Frontal cortex (tissue), 4 donors: Measurements from ENCODE around the gene ARHGAP30. TPM values are rescaled to one million over a fixed set of nuclear protein-coding genes. Genes with fewer than 3 reads are reported as not detected.
"Not testable (repeated sequence)": the region's sequence is repeated elsewhere in the genome, so short reads cannot be mapped to it uniquely, and the experiment has no call there.

Source experiments
- DNase-seq, 2 donors: peaks; one replicate each; pipeline ENCODE4 v3.0.0; 2012; ENCODE audit warnings: low spot score in 2 of 2
- FAIRE-seq: peaks from 2 replicates; lab custom pipeline; 2012; peaks lifted over from hg19 to GRCh38; lab: Jason Lieb, UNC
- total RNA-seq: library from RNA; depleted of rRNA; stranded (reverse); fragments of >200 nt; gene quantifications from one replicate; pipeline ENCODE4 v1.2.3, GENCODE V29; 2014
- donor health status: control.
- donor health status: control.
- donor health status: control.

The ARHGAP30 gene, protein sequence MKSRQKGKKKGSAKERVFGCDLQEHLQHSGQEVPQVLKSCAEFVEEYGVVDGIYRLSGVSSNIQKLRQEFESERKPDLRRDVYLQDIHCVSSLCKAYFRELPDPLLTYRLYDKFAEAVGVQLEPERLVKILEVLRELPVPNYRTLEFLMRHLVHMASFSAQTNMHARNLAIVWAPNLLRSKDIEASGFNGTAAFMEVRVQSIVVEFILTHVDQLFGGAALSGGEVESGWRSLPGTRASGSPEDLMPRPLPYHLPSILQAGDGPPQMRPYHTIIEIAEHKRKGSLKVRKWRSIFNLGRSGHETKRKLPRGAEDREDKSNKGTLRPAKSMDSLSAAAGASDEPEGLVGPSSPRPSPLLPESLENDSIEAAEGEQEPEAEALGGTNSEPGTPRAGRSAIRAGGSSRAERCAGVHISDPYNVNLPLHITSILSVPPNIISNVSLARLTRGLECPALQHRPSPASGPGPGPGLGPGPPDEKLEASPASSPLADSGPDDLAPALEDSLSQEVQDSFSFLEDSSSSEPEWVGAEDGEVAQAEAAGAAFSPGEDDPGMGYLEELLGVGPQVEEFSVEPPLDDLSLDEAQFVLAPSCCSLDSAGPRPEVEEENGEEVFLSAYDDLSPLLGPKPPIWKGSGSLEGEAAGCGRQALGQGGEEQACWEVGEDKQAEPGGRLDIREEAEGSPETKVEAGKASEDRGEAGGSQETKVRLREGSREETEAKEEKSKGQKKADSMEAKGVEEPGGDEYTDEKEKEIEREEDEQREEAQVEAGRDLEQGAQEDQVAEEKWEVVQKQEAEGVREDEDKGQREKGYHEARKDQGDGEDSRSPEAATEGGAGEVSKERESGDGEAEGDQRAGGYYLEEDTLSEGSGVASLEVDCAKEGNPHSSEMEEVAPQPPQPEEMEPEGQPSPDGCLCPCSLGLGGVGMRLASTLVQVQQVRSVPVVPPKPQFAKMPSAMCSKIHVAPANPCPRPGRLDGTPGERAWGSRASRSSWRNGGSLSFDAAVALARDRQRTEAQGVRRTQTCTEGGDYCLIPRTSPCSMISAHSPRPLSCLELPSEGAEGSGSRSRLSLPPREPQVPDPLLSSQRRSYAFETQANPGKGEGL
- total RNA-seq = 0.82 TPM

DNA sequence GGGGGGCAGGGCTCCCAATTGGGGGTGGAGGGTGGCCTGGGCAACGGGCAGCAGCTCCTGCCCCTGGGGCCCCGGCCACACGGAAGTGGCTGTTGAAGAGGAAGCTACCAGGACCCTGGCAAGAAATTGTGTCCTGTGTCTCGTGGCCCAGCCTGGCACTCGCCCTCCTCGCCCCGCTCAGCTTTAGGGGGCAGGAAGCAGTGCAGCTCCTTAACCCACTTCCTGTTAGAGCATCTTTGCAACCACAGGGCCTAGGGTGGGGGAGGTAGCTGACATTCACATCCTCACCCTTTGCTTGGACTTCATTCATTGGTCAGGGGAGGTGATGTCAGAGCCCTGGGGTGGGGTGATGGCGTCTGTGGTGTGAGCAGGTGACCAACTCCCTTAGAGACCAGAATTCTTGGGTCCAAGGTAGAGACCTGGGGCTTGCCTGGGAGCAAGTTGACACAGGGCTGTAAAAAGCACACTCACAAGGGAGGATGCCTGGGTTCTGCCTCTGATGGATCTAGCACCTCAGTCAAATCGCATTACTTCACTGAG is at the start of gene ARHGAP30:
ARHGAP30 (minus strand) TSS at position 161 of the 540 bp plus-strand sequence. CDS start 267 bp downstream, outside the sequence.
- DNase-seq = no peak
- no peak for FAIRE-seq

DNA sequence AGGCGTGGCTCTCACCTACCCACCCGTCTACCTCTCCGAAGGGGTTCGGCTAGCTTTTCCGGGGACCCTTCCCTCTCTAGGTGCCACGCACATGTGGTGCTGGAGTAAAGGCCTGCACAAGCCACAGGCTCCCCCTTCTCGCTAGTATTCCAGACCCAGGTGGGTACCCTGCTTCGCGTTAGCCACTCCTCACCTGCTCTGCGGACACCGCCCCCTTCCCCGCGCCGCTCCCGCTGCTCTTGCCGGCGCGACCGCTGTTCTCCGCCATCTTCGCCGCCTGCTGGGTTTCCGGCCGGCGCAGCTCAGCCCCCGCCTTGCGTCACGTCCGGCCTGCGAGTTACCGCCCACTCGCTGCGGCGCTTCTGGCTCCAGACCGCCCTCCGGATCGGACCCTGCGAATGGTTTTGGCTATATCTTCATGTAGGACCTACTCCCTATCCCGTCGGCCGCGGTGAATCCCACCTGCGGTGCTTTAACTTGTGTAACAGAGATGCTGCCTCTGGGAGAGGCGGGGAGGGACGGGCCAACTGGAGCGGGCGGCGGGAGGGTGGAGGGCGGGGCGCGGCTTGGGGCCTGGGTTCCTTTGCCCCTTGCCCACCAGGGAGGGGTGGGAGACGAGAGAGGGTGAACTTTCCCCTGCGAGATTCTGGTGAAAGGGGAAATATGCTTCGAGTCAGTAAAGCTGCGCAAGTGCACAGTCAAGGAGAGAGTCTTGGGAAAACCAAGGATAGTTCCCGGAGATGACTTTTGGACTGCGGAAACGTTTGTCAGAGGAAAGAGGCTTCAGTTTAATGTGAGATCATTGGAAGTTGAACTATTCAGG is 48.3 kb upstream of the ARHGAP30 start, which contains the start of the genes NIT1 and PFDN2:
NIT1 (plus strand) TSS at position 347 of the 823 bp plus-strand sequence; CDS start at position 419, 72 bp downstream.
PFDN2 (minus strand) TSS at position 279 of the 823 bp plus-strand sequence; CDS start at position 268, 11 bp downstream.
- FAIRE-seq (no peak), DNase-seq (peak; percentile 85 to 91)

DNA sequence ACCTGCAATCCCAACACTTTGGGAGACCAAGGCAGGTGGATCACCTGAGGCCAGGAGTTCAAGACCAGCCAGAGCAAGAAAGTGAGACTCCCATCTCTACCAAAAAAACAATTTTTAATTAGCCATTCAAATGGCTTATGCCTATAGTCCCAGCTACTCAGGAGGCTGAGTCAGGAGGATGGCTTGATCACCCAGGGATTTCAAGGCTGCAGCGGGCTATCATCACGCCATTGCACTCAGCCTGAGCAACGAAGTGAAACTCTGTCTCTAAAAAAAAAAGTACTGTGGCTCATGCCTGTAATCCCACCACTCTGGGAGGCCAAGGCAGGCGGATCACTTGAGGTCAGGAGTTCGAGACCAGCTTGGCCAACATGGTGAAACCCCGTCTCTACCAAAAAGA is 46.3 kb upstream of the ARHGAP30 start:
- FAIRE-seq, DNase-seq: not testable (repeated sequence)

DNA sequence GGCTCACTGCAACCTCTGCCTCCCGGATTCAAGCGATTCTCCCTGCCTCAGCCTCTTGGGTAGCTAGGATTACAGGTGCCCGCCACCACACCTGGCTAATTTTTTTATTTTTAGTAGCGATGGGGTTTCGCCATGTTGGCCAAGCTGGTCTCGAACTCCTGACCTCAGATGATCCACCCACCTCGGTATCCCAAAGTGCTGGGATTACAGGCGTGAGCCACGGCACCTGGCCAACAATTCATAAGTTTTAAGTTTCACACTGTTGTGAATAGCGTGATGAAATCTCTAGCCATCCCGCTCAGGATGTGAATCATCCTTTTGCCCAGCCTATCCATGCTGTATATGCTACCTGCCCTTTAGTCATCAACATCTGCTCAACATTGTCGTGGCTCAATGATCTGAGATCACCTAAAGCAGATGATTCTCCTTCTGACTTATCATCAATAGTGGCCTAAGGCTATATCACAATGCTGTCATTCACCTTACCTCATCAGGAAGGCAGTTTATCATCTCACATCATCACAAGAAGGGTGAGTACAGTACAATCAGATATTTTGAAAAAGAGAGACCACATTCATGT is 45.5 kb upstream of the ARHGAP30 start:
- DNase-seq = no peak
- FAIRE-seq = no peak

DNA sequence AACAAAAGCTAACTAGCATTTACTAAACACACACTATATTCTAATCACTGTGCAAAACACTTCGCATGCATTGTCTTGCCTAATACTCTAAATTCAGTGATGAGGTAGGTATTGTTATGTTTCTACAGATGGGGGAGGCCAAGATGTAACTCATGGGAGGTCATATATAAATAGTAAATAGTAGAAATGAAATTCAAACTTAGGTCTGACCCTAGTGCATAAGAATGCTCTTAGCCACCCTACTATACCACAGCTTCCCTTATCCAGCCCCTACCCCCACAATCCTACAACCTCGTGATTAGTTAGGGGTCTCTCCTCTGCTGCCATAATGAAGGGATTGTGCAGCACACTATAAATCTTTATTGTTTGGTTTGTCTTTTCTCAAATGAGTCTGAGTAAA is 44.9 kb upstream of the ARHGAP30 start:
- DNase-seq (no peak), FAIRE-seq (no peak)

DNA sequence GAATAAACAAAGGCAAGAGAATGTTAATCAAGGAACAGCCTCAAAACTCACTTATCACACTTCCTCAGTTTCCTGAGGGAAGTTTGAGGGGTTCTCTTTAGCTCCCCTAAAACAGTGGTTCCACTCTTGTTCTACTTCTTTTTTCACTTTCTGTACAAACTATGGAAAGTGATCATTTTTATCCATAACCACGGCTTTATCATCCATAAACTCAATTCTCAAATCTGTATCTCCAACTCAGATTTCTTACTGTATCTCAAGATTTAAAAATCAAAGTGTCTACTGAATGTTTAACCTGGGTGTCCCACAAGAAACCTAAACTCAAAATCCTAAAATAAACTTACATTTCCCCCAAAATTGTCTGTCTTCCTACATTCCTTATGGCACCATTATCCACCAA is 44.2 kb upstream of the ARHGAP30 start:
- no peak for FAIRE-seq
- no peak for DNase-seq

DNA sequence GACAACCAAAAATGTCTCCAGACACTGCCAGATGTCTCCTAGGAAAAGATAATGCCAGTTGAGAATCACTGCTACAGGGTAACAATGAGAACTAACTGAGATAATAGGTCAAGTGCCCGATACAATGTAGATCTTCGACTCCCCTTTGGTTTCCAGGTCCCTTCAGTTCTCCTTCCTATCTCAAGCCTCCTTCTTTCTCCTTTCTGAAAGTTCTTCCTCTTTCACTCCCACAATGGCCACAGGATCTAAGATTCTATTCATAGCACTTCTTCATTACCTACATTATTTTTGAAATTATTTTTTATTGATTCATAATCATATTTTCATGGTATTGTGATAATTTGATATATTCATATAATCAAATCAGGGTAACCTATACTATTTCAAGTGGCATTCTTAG is 41.8 kb upstream of the ARHGAP30 start:
- no peak for DNase-seq
- FAIRE-seq = no peak

DNA sequence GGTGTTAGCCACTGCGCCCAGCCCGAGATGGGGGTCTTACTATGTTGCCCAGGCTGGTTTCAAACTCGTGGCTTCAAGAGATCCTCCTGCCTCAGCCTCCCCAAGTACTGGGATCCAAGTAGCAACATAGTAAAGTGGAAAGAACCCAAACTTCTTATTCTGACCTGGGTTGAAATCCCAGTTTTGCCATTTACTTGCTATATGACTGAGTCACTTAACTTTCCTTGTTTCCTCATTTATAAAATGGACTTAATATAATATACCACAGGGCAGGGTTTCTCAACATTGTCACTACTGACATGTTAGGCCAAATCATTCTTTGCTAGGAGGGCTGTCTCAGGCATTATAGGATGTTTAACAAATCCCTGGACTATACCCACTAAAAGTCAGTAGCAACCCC is 41.4 kb upstream of the ARHGAP30 start:
- DNase-seq (no peak), FAIRE-seq (no peak)

DNA sequence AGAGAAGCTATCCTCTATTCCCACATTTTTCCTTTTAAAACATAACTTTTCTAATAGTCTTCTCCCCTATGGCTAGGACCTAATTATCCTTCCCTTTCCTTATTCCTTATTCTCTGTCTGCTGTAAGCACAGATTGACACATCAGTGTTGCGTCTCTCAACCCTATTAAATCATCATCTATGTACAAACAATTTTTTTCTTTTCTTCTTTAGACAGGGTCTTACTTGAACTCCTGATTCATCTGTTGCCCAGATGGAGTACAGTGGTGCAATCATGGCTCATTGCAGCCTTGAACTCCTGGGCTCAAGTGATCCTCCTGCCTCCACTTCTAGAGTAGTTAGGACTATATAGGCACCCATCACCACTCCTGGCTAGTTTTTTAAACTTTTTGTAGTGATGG is 36.7 kb upstream of the ARHGAP30 start:
- DNase-seq = no peak
- FAIRE-seq = no peak

DNA sequence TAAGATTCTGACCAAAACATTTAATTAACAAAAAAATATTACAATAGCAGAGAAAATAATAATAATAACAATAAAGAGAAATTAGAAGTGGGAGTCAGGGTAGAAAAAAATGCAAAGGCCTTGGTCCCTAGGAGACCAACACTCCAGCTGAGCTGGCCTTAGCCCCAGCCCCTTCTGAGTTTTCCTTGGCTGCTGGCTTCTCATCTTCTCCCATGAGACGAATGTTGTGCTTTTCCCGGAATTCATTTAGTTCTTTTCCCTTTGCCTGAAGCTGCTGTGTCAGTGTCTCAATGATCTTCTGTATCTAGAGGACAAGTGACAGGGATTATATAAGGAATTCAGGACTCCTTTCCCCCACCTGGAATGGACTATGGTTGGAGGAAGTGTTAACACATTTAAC is 30.9 kb upstream of the ARHGAP30 start:
- DNase-seq = no peak
- no peak for FAIRE-seq

DNA sequence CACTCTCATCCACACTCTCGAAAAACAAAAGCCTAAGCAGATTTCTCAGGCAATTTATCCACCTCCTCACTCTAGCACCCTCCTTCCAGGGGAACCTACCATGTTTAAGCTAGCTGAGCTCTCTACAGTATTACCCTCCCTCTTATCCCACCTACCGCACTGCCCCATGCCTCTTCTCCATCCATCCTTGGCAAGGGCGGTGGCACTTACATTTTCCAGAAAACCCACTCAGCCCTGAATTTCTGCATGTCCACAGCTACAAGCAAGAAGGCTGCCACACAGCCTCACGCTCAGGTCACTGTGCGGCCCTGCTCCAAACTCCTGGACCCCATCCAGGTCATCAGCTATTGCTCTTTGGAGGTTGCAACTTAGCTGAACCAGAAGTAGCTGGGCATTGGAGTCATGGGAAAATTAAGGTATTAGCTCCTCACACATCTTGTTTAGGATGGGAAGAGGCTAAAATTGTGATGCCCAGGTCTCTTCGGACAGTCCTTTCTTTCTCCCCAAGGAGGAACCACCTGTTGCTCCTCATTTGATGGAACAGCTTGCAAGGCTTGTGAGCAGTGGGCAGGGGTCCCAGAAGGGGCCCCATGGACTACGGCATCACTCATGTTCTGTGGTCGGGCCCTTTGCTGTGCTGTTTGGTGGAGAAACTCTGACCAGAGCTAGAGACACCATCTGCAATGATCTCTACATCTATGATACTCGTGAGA is 29.6 kb upstream of the ARHGAP30 start:
- FAIRE-seq (no peak), DNase-seq (no peak)

DNA sequence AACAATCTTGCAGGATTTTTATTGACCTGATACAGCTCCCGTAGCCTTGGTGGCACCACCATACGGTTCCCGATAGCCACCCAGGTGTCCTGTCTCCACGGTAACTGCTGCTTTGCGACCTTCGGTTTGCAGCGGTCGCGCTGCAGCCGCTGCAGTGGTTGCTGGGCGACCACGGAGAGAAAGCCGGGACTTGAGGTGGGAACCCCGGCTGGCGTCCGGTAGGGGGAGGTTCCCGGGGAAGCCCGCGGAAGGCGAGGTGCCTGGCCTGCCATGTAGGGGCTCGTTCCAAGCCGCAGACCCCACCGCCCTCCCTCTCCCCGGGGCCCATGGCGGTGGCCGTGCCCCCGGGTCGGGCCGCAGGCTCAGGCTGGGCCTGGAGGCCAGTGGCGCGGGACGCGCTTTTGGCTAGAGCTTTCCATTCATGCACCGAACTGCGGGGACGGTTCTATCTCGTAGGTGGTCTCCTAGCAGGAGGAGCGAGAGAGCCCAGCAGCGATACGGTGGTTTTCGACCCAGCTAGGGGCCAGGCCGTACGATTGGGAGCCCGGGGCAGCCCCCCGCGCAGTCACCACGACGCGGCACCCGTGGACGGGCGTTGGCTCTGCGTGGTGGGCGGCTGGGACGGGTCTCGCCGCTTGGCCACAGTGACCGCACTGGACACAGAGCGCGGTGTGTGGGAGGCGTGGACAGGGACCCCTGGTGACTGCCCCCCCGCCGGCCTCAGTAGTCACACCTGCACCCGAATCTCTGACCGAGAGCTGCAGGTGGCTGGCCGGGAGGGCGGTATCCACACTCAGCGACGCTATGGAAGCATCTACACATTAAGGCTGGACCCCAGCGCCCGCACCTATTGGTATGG is 28.7 kb upstream of the ARHGAP30 start, which contains the start of gene KLHDC9:
KLHDC9 (plus strand) TSS at position 152 of the 859 bp plus-strand sequence; CDS start at position 327, 175 bp downstream.
- peak; percentile 76 to 82 for DNase-seq
- no peak for FAIRE-seq

DNA sequence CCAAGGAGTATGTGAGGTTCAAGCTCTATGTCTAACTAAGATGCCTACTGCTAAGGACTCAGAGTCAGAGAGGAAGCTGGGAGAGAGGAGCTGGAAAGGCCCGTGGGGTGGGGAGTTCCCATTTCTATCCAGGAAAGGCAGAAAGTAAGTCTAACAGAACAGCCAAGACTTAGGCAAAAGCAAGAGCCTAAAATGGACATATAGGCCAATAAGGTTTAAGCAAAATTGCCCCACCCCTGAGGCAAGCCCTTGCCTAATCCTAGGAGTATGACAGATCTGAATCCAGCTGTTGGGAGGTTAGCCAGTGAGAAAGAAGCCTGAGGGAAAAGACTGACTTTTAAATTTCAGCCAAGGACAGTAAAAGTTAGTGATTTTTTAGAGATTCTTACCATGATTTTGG is 26.8 kb upstream of the ARHGAP30 start:
- DNase-seq = no peak
- no peak for FAIRE-seq

DNA sequence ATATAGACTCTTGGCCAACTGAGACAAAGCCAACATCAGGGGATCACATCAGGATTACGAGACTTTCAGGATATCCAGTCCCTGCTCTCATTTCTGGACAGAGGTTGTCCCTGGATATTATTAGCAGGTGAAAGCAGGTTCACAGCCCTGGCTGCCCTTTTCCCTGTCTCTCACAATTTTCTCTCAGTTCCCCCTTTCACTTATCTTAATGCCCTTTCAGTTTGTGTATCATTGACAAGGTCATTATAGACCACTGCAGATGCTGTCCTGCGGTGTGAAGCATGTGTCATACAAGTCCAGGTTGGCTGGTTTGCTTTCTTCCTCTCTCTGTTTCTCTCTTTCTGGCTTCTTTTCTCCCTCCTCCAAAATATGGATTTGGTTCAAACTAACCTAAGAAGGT is 26.3 kb upstream of the ARHGAP30 start:
- DNase-seq = no peak
- no peak for FAIRE-seq

DNA sequence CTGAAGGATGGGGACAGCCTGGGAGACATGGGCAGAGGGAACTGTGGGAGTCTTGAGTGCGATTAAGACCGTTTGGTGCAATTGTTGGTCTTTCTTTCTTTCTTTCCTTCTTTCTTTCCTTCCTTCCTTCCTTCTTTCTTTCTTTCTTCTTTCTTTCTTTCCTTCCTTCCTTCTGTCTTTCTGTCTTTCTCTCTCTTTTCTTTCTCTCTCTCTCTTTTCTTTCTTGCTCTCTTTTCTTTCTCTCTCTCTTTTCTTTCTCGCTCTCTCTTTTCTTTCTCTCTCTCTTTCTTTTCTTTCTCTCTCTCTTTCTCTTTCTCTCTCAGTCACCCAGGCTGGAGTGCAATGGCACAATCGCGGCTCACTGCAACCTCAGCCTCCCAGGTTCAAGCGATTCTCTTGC is 25.5 kb upstream of the ARHGAP30 start:
- FAIRE-seq (no peak), DNase-seq (no peak)

DNA sequence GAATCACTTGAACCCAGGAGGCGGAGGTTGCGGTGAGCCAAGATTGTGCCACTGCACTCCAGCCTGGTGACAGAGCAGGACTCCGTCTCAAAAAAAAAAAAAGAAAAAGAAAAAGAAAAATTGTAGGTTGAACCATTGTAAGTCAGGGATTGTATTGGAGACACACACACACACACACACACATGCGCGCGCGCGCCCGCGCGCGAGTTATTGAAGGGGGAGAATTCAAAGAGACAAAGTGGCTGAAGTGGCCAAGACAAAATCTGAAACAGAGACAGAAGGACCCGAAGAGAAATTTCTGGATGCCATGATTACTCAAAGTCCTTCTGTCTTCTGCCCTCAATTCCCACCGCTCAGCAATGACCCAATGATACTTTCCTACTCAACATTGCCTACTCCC is 24.8 kb upstream of the ARHGAP30 start:
- DNase-seq = no peak
- FAIRE-seq = no peak

DNA sequence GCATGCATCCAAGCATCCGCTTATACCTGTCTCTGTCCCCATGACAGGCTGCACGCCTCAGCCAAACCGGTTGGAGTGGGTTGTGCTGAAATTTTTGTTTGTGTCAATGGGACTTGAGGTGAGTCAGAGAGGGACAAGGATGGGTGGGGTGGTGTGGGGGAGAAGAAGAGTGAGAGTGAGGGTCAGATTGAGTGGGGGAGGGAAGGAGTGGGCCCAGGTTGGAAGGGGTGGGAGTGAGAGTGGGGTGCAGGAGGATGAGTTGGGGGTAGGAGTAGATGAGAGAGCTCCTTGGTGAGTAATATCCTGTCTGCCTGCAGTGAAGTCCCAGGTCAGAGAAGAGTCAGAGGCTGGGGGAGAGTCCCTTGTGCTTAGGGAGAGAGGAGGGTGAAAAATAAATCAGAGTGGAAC is 22.9 kb upstream of the ARHGAP30 start:
- DNase-seq (no peak), FAIRE-seq (no peak)
